Keratinocyte (primary cell): Measurements from ENCODE around the gene KRT81. TPM values are rescaled to one million over a fixed set of nuclear protein-coding genes. Genes with fewer than 3 reads are reported as not detected.

ENCODE experiments used
- DNase-seq: peaks from one replicate; pipeline ENCODE4 v3.0.0-alpha.2; 2011; ENCODE audit warnings: low read depth, missing footprints, low spot score
- FAIRE-seq: peaks from 2 replicates; lab custom pipeline; 2011; peaks lifted over from hg19 to GRCh38; lab: Jason Lieb, UNC
- H2AFZ ChIP-seq: 2 replicates; pipeline ENCODE4 v1.6.0; 2012; ENCODE audit warnings: low read length, control low read depth, inconsistent platforms; ENCODE audit not compliant: control insufficient read depth
- H3K27ac ChIP-seq: 2 replicates; pipeline ENCODE4 v1.5.1; 2011; ENCODE audit warnings: low read length; ENCODE audit not compliant: control insufficient read depth, insufficient read depth
- H3K27me3 ChIP-seq: 3 replicates; pipeline ENCODE4 v1.6.0; 2011; ENCODE audit warnings: low read length; ENCODE audit not compliant: control insufficient read depth, insufficient read depth; ENCODE audit errors: extremely low read depth
- H3K36me3 ChIP-seq, 2 experiments: 2 replicates in 1 of 2; 3 replicates in 1 of 2; pipeline ENCODE4 v1.5.1; 2011; ENCODE audit warnings: low read length in 2 of 2, mild to moderate bottlenecking in 1 of 2; ENCODE audit not compliant: control insufficient read depth in 2 of 2, insufficient read depth in 2 of 2; ENCODE audit errors: extremely low read depth in 1 of 2
- H3K4me1 ChIP-seq: 3 replicates; pipeline ENCODE4 v1.5.1; 2011; ENCODE audit warnings: low read length; ENCODE audit not compliant: control insufficient read depth, insufficient read depth; ENCODE audit errors: extremely low read depth
- H3K4me2 ChIP-seq: 3 replicates; pipeline ENCODE4 v1.6.0; 2011; ENCODE audit warnings: low read depth, low read length; ENCODE audit not compliant: control insufficient read depth, insufficient read depth; ENCODE audit errors: extremely low read depth
- H3K4me3 ChIP-seq, 3 experiments: fragments of 200-600 bp in 1 of 3; sonication (generic) in 1 of 3; 2 replicates in 2 of 3; 3 replicates in 1 of 3; pipeline ENCODE4 v1.5.1; 2011 to 2016; ENCODE audit warnings: low read length in 3 of 3, mild to moderate bottlenecking in 3 of 3, control low read depth in 2 of 3, inconsistent platforms in 1 of 3, low read depth in 1 of 3, mixed read lengths in 1 of 3, mixed run types in 1 of 3, moderate library complexity in 1 of 3; ENCODE audit not compliant: control insufficient read depth in 2 of 3, insufficient read depth in 2 of 3; ENCODE audit errors: extremely low read depth in 1 of 3
- H3K79me2 ChIP-seq: 2 replicates; pipeline ENCODE4 v1.6.0; 2012; ENCODE audit warnings: low read length; ENCODE audit not compliant: control insufficient read depth, insufficient read depth
- H3K9ac ChIP-seq: 3 replicates; pipeline ENCODE4 v1.6.0; 2011; ENCODE audit warnings: low read length; ENCODE audit not compliant: control insufficient read depth, insufficient read depth; ENCODE audit errors: extremely low read depth
- H3K9me1 ChIP-seq: 3 replicates; pipeline ENCODE4 v1.6.0; 2011; ENCODE audit warnings: low read length; ENCODE audit not compliant: control insufficient read depth, insufficient read depth; ENCODE audit errors: extremely low read depth
- H3K9me3 ChIP-seq: 2 replicates; pipeline ENCODE4 v1.5.1; 2012; ENCODE audit warnings: low read depth, low read length; ENCODE audit not compliant: control insufficient read depth
- H4K20me1 ChIP-seq: 3 replicates; pipeline ENCODE4 v1.6.0; 2011; ENCODE audit warnings: low read length; ENCODE audit not compliant: control insufficient read depth, insufficient read depth; ENCODE audit errors: extremely low read depth
- EZH2 ChIP-seq: IDR thresholded peaks from one replicate; pipeline ENCODE4 v1.6.1; 2012; ENCODE audit warnings: inconsistent platforms, mild to moderate bottlenecking, low read length, moderate library complexity
- dilution Hi-C: fragments of 300-500 bp; cut with MboI; formaldehyde crosslinking; loops from one replicate; pipeline ENCODE4 v1.7.0; 2020; ENCODE audit warnings: low sequenced_read_pairs; ENCODE audit not compliant: extremely low pct_ligation_motif_present
- polyA plus RNA-seq, 5 experiments: library from polyadenylated mRNA; depleted of rRNA in 3 of 5; stranded (reverse) in 3 of 5; stranded (forward) in 1 of 5; unstranded in 1 of 5; fragments of >200 nt; gene quantifications; 1 replicate in 1 of 5; 2 replicates in 3 of 5; 3 replicates in 1 of 5; pipeline versions ENCODE4 v1.2.1 to v1.2.3, GENCODE V29; 2011 to 2012; ENCODE audit warnings: missing spikeins in 2 of 5, low read depth in 1 of 5, low replicate concordance in 1 of 5
- TF ChIP-seq, protein P1 (sequence below), 3 experiments: IDR thresholded peaks in 1 of 3; conservative IDR thresholded peaks in 1 of 3; optimal IDR thresholded peaks in 1 of 3; 2 replicates in 2 of 3; 3 replicates in 1 of 3; pipeline versions ENCODE3 to v1.5.1; 2011; ENCODE audit warnings: low read length in 3 of 3, mild to moderate bottlenecking in 3 of 3, moderate library complexity in 2 of 3, control low read depth in 1 of 3, inconsistent platforms in 1 of 3; ENCODE audit not compliant: insufficient read depth in 2 of 3; ENCODE audit errors: extremely low read depth in 1 of 3

KRT81 gene
- polyA plus RNA-seq, 1 donor (not counting 4 experiments of a cell fraction or from before 2014, with no cell fraction given), result 0.03 TPM

DNA sequence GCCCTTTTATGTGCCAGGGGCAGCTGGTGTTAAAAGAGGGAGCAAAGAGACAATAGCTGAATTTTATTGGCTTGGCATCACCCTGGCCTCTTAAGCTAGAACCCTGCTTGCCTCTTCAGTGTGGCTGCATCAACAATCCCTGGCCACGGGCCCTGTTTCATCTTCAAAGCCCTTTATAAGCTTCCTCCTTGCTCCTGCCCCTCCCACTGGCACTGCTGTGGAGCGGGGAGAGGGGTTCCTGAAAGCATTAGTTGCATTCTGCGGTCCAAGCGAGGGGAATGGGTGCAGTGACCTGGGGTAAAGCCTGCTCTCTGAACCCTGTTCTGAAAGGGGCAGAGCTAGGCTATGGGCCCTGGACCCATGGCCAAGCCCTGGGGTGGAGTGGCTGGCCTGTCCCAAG, 30.1 kb upstream of the KRT81 start:
- no peak overlapping the region for H3K9ac ChIP-seq
- H3K4me2 ChIP-seq, result no peak overlapping the region
- DNase-seq (no peak), FAIRE-seq (no peak)
- no peaks in the 10 kb centered on the region for H3K9me1 ChIP-seq
- no peaks in the 10 kb centered on the region for H3K9me3 ChIP-seq
- H3K27ac ChIP-seq, result no peak overlapping the region
- H2AFZ ChIP-seq, result no peak overlapping the region
- dilution Hi-C loops, result no loop called here
- no peaks in the 10 kb centered on the region for H3K4me1 ChIP-seq
- TF ChIP-seq, protein P1, sequence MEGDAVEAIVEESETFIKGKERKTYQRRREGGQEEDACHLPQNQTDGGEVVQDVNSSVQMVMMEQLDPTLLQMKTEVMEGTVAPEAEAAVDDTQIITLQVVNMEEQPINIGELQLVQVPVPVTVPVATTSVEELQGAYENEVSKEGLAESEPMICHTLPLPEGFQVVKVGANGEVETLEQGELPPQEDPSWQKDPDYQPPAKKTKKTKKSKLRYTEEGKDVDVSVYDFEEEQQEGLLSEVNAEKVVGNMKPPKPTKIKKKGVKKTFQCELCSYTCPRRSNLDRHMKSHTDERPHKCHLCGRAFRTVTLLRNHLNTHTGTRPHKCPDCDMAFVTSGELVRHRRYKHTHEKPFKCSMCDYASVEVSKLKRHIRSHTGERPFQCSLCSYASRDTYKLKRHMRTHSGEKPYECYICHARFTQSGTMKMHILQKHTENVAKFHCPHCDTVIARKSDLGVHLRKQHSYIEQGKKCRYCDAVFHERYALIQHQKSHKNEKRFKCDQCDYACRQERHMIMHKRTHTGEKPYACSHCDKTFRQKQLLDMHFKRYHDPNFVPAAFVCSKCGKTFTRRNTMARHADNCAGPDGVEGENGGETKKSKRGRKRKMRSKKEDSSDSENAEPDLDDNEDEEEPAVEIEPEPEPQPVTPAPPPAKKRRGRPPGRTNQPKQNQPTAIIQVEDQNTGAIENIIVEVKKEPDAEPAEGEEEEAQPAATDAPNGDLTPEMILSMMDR (optimal IDR thresholded peaks at IDR 0.05 in 1 of 3, IDR thresholded peaks at IDR 0.05 in 1 of 3, conservative IDR thresholded peaks at IDR 0.05 in 1 of 3; ENCODE audit: extremely low read depth in 1 of 3, insufficient read depth in 2 of 3, low read length in 3 of 3), result no peak
- TF ChIP-seq EZH2, result no peak
- H3K79me2 ChIP-seq, result no peaks in the 10 kb centered on the region
- peaks cover 4% of the 10 kb centered on the region for H3K27me3 ChIP-seq
- no peaks in the 10 kb centered on the region for H4K20me1 ChIP-seq
- no peaks in the 10 kb centered on the region for H3K36me3 ChIP-seq
- H3K4me3 ChIP-seq, result no peak overlapping the region

DNA sequence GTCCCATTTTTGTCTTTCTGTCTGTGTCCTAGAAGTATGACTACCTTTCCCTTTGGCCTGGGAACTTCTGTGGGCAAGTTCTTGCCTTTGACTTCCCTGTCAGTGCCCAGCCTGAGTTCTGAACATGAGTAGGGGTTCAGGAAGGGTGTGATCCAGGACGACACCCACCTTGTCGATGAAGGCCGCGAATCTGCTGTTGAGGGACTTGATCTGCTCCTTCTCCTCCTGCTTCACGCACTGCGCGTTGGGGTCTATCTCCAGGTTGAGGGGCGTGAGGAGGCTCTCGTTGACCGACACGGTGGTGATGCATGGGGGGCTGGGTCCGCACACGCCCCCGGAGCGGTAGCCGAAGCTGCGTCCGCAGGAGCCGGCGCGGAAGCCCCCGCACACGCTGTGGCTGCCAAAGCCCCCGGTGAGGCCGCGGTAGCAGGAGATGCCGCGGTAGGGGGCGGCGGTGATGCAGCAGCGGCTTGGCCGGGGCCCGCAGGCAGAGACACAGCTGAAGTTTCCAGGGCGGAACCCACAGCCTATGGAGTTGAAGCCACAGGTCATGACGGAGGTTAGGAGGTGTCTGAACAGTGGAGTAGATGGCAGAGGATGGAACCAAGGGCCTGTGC, 29.6 kb upstream of the KRT81 start, which contains the start of gene KRT83:
TSS of gene KRT83 (minus strand) at position 615 of the 617 bp plus-strand sequence. CDS start at position 552, 63 bp downstream.
- peaks cover 4% of the 10 kb centered on the region for H3K27me3 ChIP-seq
- H3K9ac ChIP-seq, result no peak within 1 kb of the TSS
- no peak within 1 kb of the TSS for H3K4me3 ChIP-seq
- H3K79me2 ChIP-seq, result no peaks in the 10 kb centered on the region
- H3K9me3 ChIP-seq, result no peaks in the 10 kb centered on the region
- H3K4me2 ChIP-seq, result no peak within 1 kb of the TSS
- DNase-seq, result no peak
- dilution Hi-C loops, result no loop called here
- H3K36me3 ChIP-seq, result no peaks in the 10 kb centered on the region
- H2AFZ ChIP-seq, result no peak within 1 kb of the TSS
- H3K9me1 ChIP-seq, result no peaks in the 10 kb centered on the region
- TF ChIP-seq, protein P1 (optimal IDR thresholded peaks at IDR 0.05 in 1 of 3, IDR thresholded peaks at IDR 0.05 in 1 of 3, conservative IDR thresholded peaks at IDR 0.05 in 1 of 3; ENCODE audit: extremely low read depth in 1 of 3, insufficient read depth in 2 of 3, low read length in 3 of 3), result no peak
- no peak for TF ChIP-seq EZH2
- FAIRE-seq, result no peak
- H3K27ac ChIP-seq, result no peak within 1 kb of the TSS
- no peaks in the 10 kb centered on the region for H3K4me1 ChIP-seq
- no peaks in the 10 kb centered on the region for H4K20me1 ChIP-seq
